Measurements from ENCODE around the gene POLN. TPM values are rescaled to one million over a fixed set of nuclear protein-coding genes. Genes with fewer than 3 reads are reported as not detected.
A peak's percentile ranks its signal among the peaks of the same experiment; 100 is the strongest.

The POLN gene
- total and polyA plus RNA-seq, 11 donors: 0.38 to 4.5 (median 1.9) TPM

DNA sequence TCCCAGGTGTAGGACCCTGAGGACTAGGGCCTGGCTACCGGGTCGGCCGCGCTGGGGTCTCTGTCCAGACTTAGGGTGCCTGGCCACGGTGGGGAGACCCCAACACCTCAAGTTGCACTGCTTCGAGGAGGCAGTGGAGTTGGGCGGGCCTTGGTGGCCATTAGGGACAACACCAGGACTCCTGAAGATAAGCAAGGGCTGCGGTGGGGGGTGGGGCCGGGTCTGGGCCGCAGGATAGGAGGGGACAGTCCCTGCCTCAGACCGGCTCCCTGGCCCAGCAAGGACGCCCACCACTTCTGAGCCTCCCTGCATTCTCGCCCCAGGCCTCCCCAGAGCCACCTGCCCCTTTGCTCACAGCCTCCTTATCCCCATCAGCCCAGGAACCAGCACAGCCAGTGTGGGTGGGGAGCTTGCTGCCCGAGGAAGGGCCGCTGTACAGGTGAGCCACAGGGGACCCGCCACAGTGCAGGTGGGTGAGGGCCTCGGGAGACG lies 25.4 kb upstream of the POLN start:
- Histone ChIP-seq H3K27ac (peak overlapping the region in 1 of 12 donors; percentile 15), H3K4me3 (no peak overlapping the region), H3K27me3 (no peaks in the 10 kb centered on the region), H3K36me3 (no peaks in the 10 kb centered on the region), H3K4me1 (peaks cover 6 to 64% (median 34%) of the 10 kb centered on the region in 12 donors), H3K9me3 (no peaks in the 10 kb centered on the region)
- 83 to 89% (median 86%) methylated on average over 9 to 18 of the region's 18 CpGs for WGBS, 4 donors
- ATAC-seq: no peak
- no peak for TF ChIP-seq POLR2A (IDR thresholded peaks at IDR 0.05)
- TF ChIP-seq, protein P1, sequence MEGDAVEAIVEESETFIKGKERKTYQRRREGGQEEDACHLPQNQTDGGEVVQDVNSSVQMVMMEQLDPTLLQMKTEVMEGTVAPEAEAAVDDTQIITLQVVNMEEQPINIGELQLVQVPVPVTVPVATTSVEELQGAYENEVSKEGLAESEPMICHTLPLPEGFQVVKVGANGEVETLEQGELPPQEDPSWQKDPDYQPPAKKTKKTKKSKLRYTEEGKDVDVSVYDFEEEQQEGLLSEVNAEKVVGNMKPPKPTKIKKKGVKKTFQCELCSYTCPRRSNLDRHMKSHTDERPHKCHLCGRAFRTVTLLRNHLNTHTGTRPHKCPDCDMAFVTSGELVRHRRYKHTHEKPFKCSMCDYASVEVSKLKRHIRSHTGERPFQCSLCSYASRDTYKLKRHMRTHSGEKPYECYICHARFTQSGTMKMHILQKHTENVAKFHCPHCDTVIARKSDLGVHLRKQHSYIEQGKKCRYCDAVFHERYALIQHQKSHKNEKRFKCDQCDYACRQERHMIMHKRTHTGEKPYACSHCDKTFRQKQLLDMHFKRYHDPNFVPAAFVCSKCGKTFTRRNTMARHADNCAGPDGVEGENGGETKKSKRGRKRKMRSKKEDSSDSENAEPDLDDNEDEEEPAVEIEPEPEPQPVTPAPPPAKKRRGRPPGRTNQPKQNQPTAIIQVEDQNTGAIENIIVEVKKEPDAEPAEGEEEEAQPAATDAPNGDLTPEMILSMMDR (IDR thresholded peaks at IDR 0.05): no peak
- DNase-seq: peak in 1 of 5 donors; percentile 26
- intact Hi-C loops (cut with DNase I): loop anchor here in 4 of 10 donors (5.0 to 10.0 kb wide), 3 partner anchors 147 to 487 kb away; partner anchors contain the start of genes CFAP99 (in 3 of the 4), ZFYVE28 (in 3 of the 4) and TNIP2 (in 1 of the 4)

DNA sequence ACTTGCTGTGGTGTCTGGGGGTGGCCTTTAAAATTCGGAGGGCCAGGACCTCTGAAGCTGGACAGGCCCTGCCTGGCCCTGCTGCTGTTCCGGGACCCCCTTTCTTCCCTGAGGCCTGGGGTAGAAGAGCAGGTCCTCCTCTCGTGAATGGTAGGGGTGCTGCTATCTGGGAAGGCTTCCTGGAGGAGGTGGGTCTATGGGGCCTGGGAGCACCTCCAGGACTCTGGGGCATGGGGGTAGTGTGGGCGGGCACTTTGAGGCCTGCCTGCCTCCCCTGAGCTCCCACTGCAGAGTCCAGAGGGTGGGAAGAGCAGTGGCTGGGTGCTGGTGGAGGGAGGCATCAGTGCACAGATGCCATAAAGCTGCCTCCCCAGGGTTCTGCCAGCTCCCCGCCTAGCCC lies 24.9 kb upstream of the POLN start:
- Histone ChIP-seq H3K9me3 (no peaks in the 10 kb centered on the region), H3K27me3 (no peaks in the 10 kb centered on the region), H3K36me3 (no peaks in the 10 kb centered on the region), H3K27ac (peak overlapping the region in 7 of 12 donors; percentile 15 to 84 (median 78)), H3K4me3 (no peak overlapping the region), H3K4me1 (peaks cover 6 to 64% (median 34%) of the 10 kb centered on the region in 12 donors)
- WGBS, 4 donors: 82 to 97% (median 89%) methylated on average over 4 to 5 of the region's 5 CpGs
- TF ChIP-seq, protein P1 (IDR thresholded peaks at IDR 0.05): no peak
- TF ChIP-seq POLR2A (IDR thresholded peaks at IDR 0.05): no peak
- intact Hi-C loops (cut with DNase I): loop anchor here in 4 of 10 donors (5.0 to 10.0 kb wide), 3 partner anchors 148 to 488 kb away; partner anchors contain the start of genes CFAP99 (in 3 of the 4), ZFYVE28 (in 3 of the 4) and TNIP2 (in 1 of the 4)
- ATAC-seq (no peak), DNase-seq (no peak)

- H3K4me1 ChIP-seq: peaks cover 6 to 64% (median 34%) of the 10 kb centered on the region in 12 donors
- intact Hi-C loops (cut with DNase I): loop anchor here in 4 of 10 donors (5.0 to 10.0 kb wide), 3 partner anchors 149 to 489 kb away; partner anchors contain the start of genes CFAP99 (in 3 of the 4), ZFYVE28 (in 3 of the 4) and TNIP2 (in 1 of the 4)
- DNase-seq (peak; percentile 65 to 83 (median 79)), ATAC-seq (peak; percentile 5 to 53 (median 26))
- 7 to 19% (median 9%) methylated on average over 8 of the region's 8 CpGs for WGBS, 4 donors
- peak overlapping the region in 3 of 12 donors; percentile 7 to 11 (median 8) for H3K4me3 ChIP-seq
- no peaks in the 10 kb centered on the region for H3K27me3 ChIP-seq
- peak overlapping the region; percentile 11 to 84 (median 74) for H3K27ac ChIP-seq
- no peaks in the 10 kb centered on the region for H3K9me3 ChIP-seq
- TF ChIP-seq POLR2A (IDR thresholded peaks at IDR 0.05): no peak
- TF ChIP-seq, protein P1 (IDR thresholded peaks at IDR 0.05): no peak
- no peaks in the 10 kb centered on the region for H3K36me3 ChIP-seq
Observed at GRCh38 chr4:2266181-2266580, 24.3 kb upstream of the POLN start.
